HUDEP-2 (cell line): ENCODE data around the gene HIGD1A.

Source experiments
- DNase-seq, 76 experiments: peaks; one replicate each; lab custom pipeline; 2025; ENCODE audit not compliant: unreplicated experiment in 76 of 76; lab: John Stamatoyannopoulos, UW

Gene HIGD1A

GRCh38 chr3:42804106-42804830 is at the start of gene HIGD1A:
TSS of gene HIGD1A (minus strand) at chr3:42804490. CDS start at chr3:42794253, 10,237 bp downstream.
- DNase-seq = peak in 75 of 76 experiments; percentile 25 to 94 (median 89)

DNA sequence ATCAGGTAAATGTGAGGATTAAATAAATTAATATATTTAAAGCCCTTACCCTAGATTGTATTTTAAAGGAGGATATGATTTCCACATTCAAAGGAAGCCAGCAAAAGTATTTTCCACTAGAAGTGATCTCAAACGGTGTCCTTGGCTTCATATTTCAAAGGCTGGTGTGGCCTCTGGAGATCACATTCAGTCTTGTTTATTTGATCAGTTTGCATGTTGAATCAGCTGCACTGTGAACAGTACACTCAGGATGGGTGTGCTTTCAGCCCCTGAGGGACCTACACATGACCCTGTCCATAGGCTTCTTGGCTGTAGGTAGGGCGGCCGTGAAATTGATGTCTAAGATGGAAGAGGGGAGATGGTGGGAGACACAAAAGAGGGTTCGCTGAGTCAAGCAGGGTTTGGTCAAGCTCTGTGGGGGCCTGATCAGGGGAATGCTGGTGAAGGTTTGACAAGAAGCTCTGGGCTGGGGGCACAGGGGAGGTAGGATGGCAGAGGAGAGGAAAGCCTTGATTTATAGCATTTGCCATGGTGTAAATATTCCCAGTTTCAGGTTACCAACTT is 49.5 kb upstream of the HIGD1A start:
- no peak for DNase-seq

DNA sequence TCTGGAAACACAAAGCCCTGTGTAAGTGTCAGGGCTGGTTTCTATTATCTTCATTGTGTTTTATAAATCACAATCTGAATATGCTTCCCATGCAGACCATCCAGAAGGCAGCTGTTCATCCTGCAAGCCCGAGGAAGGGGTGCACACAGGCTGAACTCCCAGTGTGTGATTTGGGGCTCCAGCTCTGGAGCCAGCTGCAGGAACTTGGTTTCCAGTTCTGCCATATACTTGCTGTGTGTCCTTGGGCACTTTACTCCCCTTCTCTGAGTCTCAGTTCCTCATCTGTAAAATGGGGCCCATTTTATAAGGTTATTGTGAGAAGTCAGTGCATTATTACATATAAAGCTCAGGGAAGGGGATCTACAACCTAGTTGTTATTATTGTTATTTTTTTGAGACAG is 48.8 kb upstream of the HIGD1A start:
- DNase-seq = no peak

DNA sequence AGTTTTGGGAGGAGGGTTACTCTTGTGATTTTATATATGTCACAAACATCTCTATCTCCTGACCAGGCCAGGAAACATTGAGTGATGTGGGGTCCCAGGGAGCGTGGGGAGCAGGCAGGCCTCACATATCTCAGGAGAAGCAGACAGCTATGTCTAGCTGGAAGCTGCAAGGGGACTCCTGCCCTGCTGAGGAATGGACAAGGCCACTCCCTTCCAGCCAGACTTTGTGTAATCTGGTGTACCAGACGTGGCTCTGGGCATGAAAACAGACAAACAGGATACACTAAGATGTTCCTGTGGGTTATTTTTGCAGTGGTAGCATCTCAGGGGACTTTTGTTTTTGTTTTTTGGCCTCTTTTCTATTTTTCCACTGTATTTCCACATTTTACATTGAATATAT is 48.2 kb upstream of the HIGD1A start:
- peak in 70 of 76 experiments; percentile 8 to 84 (median 60) for DNase-seq

- no peak for DNase-seq
These were observed 47.0 kb upstream of the HIGD1A start for GRCh38 chr3:42851228-42851834.

- DNase-seq = no peak
These were observed 46.0 kb upstream of the HIGD1A start for GRCh38 chr3:42850263-42850662.

DNA sequence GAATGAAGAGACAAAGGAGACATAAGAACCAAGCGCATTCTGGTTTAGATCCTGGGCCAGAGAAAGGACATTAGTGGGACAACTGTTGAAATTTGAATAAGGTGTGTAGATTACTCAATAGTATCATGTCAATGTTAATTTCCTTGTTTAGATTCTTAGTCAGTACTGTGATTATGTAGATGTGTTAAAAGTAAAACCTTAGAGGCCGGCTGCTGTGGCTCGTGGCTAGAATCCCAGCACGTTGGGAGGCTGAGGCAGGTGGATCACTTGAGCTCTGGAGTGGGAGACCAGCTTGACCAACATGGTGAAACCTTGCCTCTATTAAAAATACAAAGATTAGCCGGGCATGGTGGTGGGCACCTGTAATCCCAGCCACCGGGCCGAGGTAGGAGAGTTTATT is 44.7 kb upstream of the HIGD1A start:
- no peak for DNase-seq

DNA sequence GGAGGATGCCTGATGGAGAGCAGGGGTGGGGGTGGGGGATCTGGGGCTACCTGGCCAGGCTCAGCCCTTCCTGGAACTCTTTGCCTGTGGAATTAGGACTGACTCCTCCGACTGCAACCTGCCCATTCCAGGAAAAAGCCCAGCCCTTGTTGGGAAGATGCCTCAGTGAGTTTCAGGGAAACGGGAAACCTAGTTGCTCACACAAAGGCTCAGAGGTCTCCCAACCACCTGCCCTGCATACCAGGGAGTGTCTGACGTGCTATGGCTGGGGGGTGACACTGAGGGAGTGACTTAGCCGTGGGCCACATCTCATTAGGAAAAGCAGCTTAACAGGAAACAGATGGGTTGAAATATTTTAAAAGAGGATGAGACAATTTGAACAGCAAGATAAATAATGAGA is 43.4 kb upstream of the HIGD1A start:
- no peak for DNase-seq

- DNase-seq = peak in 42 of 76 experiments; percentile 3 to 56 (median 22)
These were observed 42.6 kb upstream of the HIGD1A start for GRCh38 chr3:42846685-42847522.

- no peak for DNase-seq
These were observed 40.5 kb upstream of the HIGD1A start for GRCh38 chr3:42844815-42845214.

DNA sequence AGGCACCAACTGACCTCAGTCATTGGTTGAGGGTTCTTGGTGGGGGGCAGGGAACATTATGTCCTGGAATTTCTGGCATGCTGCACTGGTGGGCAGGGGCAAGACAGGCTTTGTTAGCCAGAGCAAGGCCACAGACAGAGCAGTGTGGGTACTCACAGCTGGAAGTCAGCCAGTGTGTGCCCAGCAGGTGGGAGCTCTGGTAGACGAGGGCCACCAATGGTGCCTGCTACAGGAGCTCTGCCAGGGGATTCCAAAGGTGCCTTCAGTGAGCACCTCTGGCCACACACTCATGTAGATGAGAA is 40.1 kb upstream of the HIGD1A start:
- DNase-seq = no peak

GRCh38 chr3:42843713-42844411 is 39.6 kb upstream of the HIGD1A start:
- no peak for DNase-seq

DNA sequence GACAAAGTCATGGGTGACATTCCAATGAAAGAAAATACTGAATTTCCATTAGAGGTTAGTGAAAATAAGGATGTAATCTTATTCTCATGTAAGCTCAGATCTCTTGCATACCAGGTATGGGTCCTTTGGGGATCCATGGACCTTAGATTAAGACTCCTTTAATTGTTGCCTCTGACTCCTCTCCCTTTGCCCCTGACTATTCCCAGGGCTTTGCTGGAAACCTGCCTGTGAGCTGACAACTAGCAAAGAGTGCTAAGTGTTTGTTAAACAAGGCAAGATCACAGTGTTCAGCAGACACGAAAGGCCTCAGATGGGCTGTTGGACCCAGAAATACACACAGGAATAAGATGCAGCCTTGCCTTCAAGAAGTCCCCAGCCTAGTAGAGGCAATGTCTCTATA is 37.0 kb upstream of the HIGD1A start:
- no peak for DNase-seq

DNA sequence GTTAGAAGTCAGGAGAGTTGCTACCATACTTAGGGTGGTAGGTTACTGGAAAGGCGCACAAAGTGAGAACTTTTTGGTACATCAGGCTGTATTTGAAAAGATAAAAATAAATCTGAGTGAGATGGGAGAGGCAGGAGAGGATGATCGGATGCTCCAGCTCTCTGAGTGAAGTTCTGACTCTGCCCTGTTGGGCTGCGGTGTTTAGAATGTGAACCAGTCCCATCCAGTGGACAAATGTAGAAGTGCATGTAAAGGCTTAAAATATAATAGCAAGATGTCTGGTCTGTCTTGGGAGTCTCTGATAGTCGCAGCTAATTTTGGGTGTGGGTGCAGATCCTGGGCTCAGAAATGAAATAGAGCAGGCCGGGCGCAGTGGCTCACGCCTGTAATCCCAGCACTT is 35.3 kb upstream of the HIGD1A start:
- DNase-seq = peak in 61 of 76 experiments; percentile 6 to 79 (median 41)

DNA sequence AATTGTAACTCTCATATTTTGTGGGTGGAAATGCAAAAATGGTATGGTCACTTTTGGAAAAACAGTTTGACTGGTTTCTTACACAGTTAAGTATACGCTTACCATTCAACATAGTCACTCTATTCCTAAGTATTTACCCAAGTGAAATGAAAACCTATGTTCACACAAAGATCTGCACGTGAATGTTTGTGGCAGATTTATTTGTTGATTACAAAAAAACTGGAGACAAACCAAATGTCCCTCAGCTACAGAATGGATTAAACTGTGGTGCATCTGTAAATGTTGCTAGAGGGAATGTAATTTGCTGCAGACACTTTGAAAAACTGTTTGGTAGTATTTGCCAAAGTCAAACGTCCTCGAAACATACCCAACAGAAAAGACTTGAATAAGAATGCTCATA is 34.3 kb upstream of the HIGD1A start:
- no peak for DNase-seq

DNA sequence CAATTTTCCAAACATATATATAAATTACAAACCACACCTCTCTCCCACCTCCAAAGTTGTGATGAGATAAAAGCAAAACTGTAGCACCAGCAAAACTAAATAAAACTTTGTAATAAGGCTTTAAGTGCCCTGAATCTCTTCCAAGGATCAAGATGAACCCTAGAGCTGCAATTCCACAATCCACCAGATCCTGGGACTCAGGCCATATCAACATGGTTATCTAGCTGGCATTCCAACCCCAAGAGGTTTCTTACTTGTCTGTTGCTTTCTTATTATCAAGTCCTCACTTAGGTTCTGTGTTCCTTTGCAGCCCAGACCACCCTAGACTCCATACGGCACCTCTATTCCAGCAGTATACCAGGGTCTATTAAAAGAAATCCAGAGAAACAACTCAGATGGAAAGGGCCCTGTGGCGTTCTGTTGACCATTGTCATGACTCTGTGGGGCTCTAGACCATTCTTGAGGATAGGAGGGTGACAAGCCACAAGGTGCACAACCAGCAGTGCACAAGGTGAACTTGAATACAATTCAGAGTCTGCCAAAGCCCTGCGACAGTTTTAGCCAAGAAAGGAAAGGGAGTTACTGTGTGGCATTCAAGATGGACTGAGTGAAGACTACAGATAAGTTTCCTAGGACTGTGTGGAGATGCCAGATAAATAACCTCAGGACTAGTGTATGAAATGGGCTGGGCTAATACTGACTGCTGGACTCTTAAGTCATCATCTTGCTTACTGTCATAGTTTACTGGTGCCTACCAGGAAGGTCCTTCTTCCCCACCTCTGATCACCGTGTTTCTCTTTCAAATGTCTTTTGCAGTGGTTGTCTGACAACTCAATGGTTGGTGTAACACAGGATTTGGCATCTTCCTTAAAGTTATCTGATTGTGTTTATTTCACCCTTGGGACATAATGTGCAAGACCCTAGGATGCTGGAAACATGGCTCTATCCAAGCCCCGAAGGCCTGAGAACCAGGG is 32.1 kb upstream of the HIGD1A start:
- peak in 73 of 76 experiments; percentile 14 to 93 (median 70) for DNase-seq

GRCh38 chr3:42831321-42831713 is 27.0 kb upstream of the HIGD1A start:
- DNase-seq = peak in 73 of 76 experiments; percentile 21 to 88 (median 70)

DNA sequence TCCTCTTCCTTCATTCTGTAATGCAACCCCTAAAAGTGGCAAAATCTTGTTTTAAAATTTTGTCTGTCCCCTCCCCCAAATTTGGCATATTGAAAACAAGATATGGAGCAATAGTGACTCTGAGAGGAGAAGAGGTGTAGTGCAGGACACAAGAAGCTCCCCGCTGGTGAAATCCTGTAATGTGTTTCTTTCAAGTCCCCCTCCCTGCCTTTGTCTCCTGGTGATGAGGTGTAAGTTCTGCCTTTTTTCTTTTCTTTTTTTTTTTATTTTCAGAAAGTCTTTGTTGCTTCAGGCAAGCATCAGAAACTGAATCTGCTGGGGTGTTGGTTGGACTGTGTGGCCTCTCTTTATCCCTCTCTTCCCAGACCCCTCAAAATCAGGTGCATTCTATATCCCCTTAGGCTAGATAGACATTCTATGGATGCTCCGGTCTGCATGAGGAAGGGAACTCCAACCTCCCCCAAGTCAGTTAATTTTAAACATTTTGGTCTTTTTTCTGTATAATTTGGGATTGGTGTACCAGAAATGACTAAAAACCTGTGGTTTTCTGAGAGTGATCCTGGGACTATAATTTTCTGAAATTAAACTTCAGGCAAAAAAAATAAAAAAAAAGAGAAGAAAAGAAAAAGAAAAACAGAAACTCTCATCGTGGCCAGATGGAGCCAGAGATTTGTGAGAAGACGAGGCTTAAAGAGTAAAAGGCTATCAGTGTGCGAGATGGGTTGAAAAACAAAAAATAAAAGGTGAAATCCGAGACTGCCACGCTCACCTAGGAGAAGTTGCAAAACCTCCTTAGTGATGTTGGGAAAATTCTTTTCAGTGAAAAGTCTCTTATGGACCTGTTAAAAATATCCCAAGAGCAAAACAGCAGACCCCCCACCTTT is 26.4 kb upstream of the HIGD1A start:
- DNase-seq = peak in 30 of 76 experiments; percentile 4 to 54 (median 28)
